HEK293 (cell line): ENCODE results near the gene C1RL.

Source experiments
- CTCF ChIA-PET: fragments of 350-600 bp; formaldehyde crosslinking; extraction: SDS; loops from one replicate; lab custom pipeline; 2021; ENCODE audit warnings: antibody characterized with exemption; lab: Yijun Ruan, JAX
- POLR2A ChIA-PET: fragments of 300-600 bp; formaldehyde crosslinking; extraction: SDS; loops from one replicate; lab custom pipeline; 2020; ENCODE audit warnings: antibody characterized with exemption, inconsistent platforms; lab: Yijun Ruan, JAX
- H3K27ac ChIP-seq: fragments of 200-500 bp; sonication (Bioruptor generic); 2 replicates; pipeline ENCODE4 v1.5.1; 2014; ENCODE audit warnings: low read depth, low read length, control low read depth, inconsistent platforms; ENCODE audit errors: extremely low read depth
- H3K36me3 ChIP-seq, 2 experiments: fragments of 200-500 bp in 1 of 2; sonication (Bioruptor generic) in 1 of 2; 1 replicate in 1 of 2; 2 replicates in 1 of 2; pipeline ENCODE4 v1.5.1; 2014 to 2017; ENCODE audit warnings: inconsistent platforms in 2 of 2, low read length in 2 of 2; ENCODE audit not compliant: control insufficient read depth in 2 of 2, insufficient read depth in 1 of 2
- H3K4me1 ChIP-seq: fragments of 200-500 bp; sonication (Bioruptor generic); 2 replicates; pipeline ENCODE4 v1.5.1; 2014; ENCODE audit warnings: mild to moderate bottlenecking, low read length, inconsistent platforms; ENCODE audit not compliant: control insufficient read depth, insufficient read depth
- H3K4me3 ChIP-seq: 2 replicates; pipeline ENCODE4 v1.5.1; 2011; ENCODE audit warnings: low read depth, mild to moderate bottlenecking, control low read depth, low read length, moderate library complexity
- H3K9me3 ChIP-seq: fragments of 200-500 bp; sonication (Bioruptor generic); 2 replicates; pipeline ENCODE4 v1.5.1; 2014; ENCODE audit warnings: low read depth, low read length, inconsistent platforms; ENCODE audit not compliant: control insufficient read depth, insufficient read depth
- GLI4 ChIP-seq: fragments of 450-650 bp; formaldehyde crosslinking; IDR thresholded peaks from 2 replicates; pipeline ENCODE4 v1.5.1; 2016; ENCODE audit warnings: missing biosample characterization, missing genetic modification characterization
- KLF9 ChIP-seq: fragments of 450-650 bp; formaldehyde crosslinking; IDR thresholded peaks from 2 replicates; pipeline ENCODE4 v1.5.1; 2016; ENCODE audit warnings: missing biosample characterization, missing genetic modification characterization, low read depth
- OSR2 ChIP-seq: fragments of 450-650 bp; formaldehyde crosslinking; IDR thresholded peaks from 2 replicates; pipeline ENCODE4 v1.5.1; 2016; ENCODE audit warnings: missing biosample characterization, missing genetic modification characterization
- PRDM1 ChIP-seq: fragments of 450-650 bp; formaldehyde crosslinking; IDR thresholded peaks from 2 replicates; pipeline ENCODE4; 2016; ENCODE audit warnings: missing biosample characterization, missing genetic modification characterization
- SP2 ChIP-seq: fragments of 450-650 bp; formaldehyde crosslinking; IDR thresholded peaks from 2 replicates; pipeline ENCODE4 v1.5.1; 2016; ENCODE audit warnings: missing biosample characterization, missing genetic modification characterization
- WT1 ChIP-seq: fragments of 450-650 bp; formaldehyde crosslinking; IDR thresholded peaks from 2 replicates; pipeline ENCODE4 v1.5.1; 2016; ENCODE audit warnings: missing biosample characterization, missing genetic modification characterization
- ZBTB1 ChIP-seq: fragments of 450-650 bp; formaldehyde crosslinking; IDR thresholded peaks from 2 replicates; pipeline ENCODE4 v1.5.1; 2016; ENCODE audit warnings: missing biosample characterization, missing genetic modification characterization
- ZBTB8A ChIP-seq: fragments of 450-650 bp; formaldehyde crosslinking; IDR thresholded peaks from 2 replicates; pipeline ENCODE4 v1.5.1; 2016; ENCODE audit warnings: missing biosample characterization, missing genetic modification characterization
- ZEB2 ChIP-seq: fragments of 450-650 bp; formaldehyde crosslinking; IDR thresholded peaks from 2 replicates; pipeline ENCODE4 v1.5.1; 2016; ENCODE audit warnings: missing biosample characterization, missing genetic modification characterization
- ZFHX2 ChIP-seq: fragments of 450-650 bp; formaldehyde crosslinking; conservative IDR thresholded peaks from 2 replicates; pipeline ENCODE4 v1.5.1; 2016; ENCODE audit warnings: missing biosample characterization, missing genetic modification characterization
- ZFP37 ChIP-seq: fragments of 450-650 bp; formaldehyde crosslinking; IDR thresholded peaks from 2 replicates; pipeline ENCODE4 v1.5.1; 2016; ENCODE audit warnings: missing biosample characterization, missing genetic modification characterization
- ZFP69B ChIP-seq: fragments of 450-650 bp; formaldehyde crosslinking; IDR thresholded peaks from 2 replicates; pipeline ENCODE4 v1.5.1; 2016; ENCODE audit warnings: missing biosample characterization, missing genetic modification characterization
- ZNF2 ChIP-seq: fragments of 450-650 bp; formaldehyde crosslinking; IDR thresholded peaks from 2 replicates; pipeline ENCODE4 v1.5.1; 2016; ENCODE audit warnings: missing biosample characterization, missing genetic modification characterization
- ZNF248 ChIP-seq: fragments of 450-650 bp; formaldehyde crosslinking; IDR thresholded peaks from 2 replicates; pipeline ENCODE4 v1.5.1; 2017; ENCODE audit warnings: missing biosample characterization, missing genetic modification characterization
- ZNF292 ChIP-seq: fragments of 450-650 bp; formaldehyde crosslinking; IDR thresholded peaks from 2 replicates; pipeline ENCODE4 v1.5.1; 2016; ENCODE audit warnings: low read depth, missing biosample characterization, missing genetic modification characterization, borderline replicate concordance
- ZNF341 ChIP-seq: fragments of 450-650 bp; formaldehyde crosslinking; IDR thresholded peaks from 2 replicates; pipeline ENCODE4; 2016; ENCODE audit warnings: low read depth, missing biosample characterization, missing genetic modification characterization
- ZNF600 ChIP-seq: fragments of 450-650 bp; formaldehyde crosslinking; IDR thresholded peaks from 2 replicates; pipeline ENCODE4 v1.5.1; 2016; ENCODE audit warnings: missing biosample characterization, missing genetic modification characterization
- ZNF621 ChIP-seq: fragments of 450-650 bp; formaldehyde crosslinking; IDR thresholded peaks from 2 replicates; pipeline ENCODE4 v1.5.1; 2017; ENCODE audit warnings: missing biosample characterization, missing genetic modification characterization
- ZNF747 ChIP-seq: fragments of 450-650 bp; formaldehyde crosslinking; IDR thresholded peaks from 2 replicates; pipeline ENCODE4 v1.5.1; 2016; ENCODE audit warnings: missing biosample characterization, missing genetic modification characterization
- ZNF843 ChIP-seq: fragments of 450-650 bp; formaldehyde crosslinking; IDR thresholded peaks from 2 replicates; pipeline ENCODE4 v1.5.1; 2016; ENCODE audit warnings: missing biosample characterization, missing genetic modification characterization
- ZSCAN16 ChIP-seq: fragments of 450-650 bp; formaldehyde crosslinking; IDR thresholded peaks from 2 replicates; pipeline ENCODE4 v1.5.1; 2016; ENCODE audit warnings: missing biosample characterization, missing genetic modification characterization
- TF ChIP-seq, protein P1 (sequence below): fragments of 450-650 bp; formaldehyde crosslinking; IDR thresholded peaks from 2 replicates; pipeline ENCODE4 v1.5.1; 2017; ENCODE audit warnings: missing biosample characterization, missing genetic modification characterization
- TF ChIP-seq, protein P2 (sequence below): fragments of 450-650 bp; formaldehyde crosslinking; IDR thresholded peaks from 2 replicates; pipeline ENCODE4 v1.5.1; 2016; ENCODE audit warnings: missing biosample characterization, missing genetic modification characterization
- TF ChIP-seq, protein P3 (sequence below): fragments of 450-650 bp; formaldehyde crosslinking; IDR thresholded peaks from 2 replicates; pipeline ENCODE4 v1.5.1; 2016; ENCODE audit warnings: missing biosample characterization, missing genetic modification characterization
- TF ChIP-seq, protein P4 (sequence below): fragments of 450-650 bp; formaldehyde crosslinking; IDR thresholded peaks from 2 replicates; pipeline ENCODE4 v1.5.1; 2017; ENCODE audit warnings: missing biosample characterization, missing genetic modification characterization
- TF ChIP-seq, protein P5 (sequence below): fragments of 450-650 bp; formaldehyde crosslinking; IDR thresholded peaks from 2 replicates; pipeline ENCODE4 v1.5.1; 2016; ENCODE audit warnings: missing biosample characterization, missing genetic modification characterization

The C1RL gene

DNA sequence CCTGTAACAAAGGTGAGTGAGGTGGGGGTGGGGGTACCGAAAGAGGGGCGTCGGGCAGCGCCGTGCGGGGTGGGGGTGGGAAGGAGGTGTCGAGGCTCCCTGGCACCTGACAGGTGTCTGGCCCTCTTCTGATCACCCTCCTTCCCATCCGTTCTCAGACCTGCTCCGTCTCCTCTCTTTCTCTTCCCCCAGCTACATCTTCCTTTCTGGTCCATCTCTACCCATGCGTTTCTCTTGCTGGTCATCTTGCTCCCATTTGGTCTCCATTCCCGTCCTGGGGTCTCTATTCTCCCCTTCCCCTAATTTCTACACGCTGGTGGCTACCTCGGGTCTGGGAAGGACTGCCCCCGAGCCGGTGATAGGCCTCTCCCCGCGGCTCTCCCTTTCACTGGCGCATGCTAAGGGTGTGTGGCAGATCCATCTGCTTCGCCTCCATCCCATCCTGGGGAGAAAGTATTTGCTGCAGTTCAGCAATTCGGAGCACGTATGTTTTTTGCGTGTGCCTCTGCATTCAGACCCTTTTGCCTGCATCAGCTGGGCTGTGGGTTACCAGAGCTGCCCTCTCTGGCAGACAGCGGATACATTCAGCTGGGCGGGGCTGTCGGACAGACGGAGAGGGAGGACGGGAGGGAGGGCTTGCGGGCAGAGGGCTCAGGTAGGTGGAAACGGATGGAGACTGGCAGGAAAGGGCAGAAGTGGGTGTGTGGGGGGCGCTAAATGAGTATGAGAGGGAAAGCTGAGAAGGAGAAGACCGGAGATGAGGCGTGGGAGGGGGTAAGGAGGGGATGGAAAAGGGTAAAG, 21.9 kb upstream of the C1RL start:
- peaks cover 3% of the 10 kb centered on the region; the same call in 1 of the 2 replicates for H3K4me1 ChIP-seq
- CTCF ChIA-PET: interaction anchor here (0.7 to 1.4 kb wide), 3 partner anchors 13 to 181 kb away, joined by 3 to 4 read pairs (median 3); no protein-coding TSS in a partner anchor
- H3K9me3 ChIP-seq: no peaks in the 10 kb centered on the region
- POLR2A ChIA-PET: interaction anchor here (0.9 kb wide), 1 partner anchor 9 kb away, joined by 3 read pairs; no protein-coding TSS in a partner anchor
- H3K27ac ChIP-seq: peak overlapping the region; percentile 41; the same call in 1 of the 2 replicates
- H3K4me3 ChIP-seq: peak overlapping the region; percentile 79
- peaks cover 3 to 32% of the 10 kb centered on the region in 2 experiments; a peak in 2 of 3 replicates for H3K36me3 ChIP-seq
- TF ChIP-seq, protein P1, sequence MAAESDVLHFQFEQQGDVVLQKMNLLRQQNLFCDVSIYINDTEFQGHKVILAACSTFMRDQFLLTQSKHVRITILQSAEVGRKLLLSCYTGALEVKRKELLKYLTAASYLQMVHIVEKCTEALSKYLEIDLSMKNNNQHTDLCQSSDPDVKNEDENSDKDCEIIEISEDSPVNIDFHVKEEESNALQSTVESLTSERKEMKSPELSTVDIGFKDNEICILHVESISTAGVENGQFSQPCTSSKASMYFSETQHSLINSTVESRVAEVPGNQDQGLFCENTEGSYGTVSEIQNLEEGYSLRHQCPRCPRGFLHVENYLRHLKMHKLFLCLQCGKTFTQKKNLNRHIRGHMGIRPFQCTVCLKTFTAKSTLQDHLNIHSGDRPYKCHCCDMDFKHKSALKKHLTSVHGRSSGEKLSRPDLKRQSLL (tag by site-specific recombination): no peak
- no peak for TF ChIP-seq ZNF621 (tag by site-specific recombination)
- TF ChIP-seq ZFHX2 (tag by site-specific recombination): peak; percentile 99
- TF ChIP-seq ZNF292 (tag by site-specific recombination): no peak
- TF ChIP-seq SP2 (tag by site-specific recombination): peak; percentile 77
- peak; percentile 45; the same call in 1 of the 2 replicates for TF ChIP-seq ZNF2 (tag by site-specific recombination)
- TF ChIP-seq ZNF600: peak; percentile 65
- TF ChIP-seq ZFP69B (tag by site-specific recombination): no peak
- TF ChIP-seq ZNF341 (tag by site-specific recombination): peak; percentile 18; the same call in 1 of the 2 replicates
- TF ChIP-seq, protein P2, sequence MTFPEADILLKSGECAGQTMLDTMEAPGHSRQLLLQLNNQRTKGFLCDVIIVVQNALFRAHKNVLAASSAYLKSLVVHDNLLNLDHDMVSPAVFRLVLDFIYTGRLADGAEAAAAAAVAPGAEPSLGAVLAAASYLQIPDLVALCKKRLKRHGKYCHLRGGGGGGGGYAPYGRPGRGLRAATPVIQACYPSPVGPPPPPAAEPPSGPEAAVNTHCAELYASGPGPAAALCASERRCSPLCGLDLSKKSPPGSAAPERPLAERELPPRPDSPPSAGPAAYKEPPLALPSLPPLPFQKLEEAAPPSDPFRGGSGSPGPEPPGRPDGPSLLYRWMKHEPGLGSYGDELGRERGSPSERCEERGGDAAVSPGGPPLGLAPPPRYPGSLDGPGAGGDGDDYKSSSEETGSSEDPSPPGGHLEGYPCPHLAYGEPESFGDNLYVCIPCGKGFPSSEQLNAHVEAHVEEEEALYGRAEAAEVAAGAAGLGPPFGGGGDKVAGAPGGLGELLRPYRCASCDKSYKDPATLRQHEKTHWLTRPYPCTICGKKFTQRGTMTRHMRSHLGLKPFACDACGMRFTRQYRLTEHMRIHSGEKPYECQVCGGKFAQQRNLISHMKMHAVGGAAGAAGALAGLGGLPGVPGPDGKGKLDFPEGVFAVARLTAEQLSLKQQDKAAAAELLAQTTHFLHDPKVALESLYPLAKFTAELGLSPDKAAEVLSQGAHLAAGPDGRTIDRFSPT: peak; percentile 60; the same call in 1 of the 2 replicates
- TF ChIP-seq ZNF843 (tag by site-specific recombination): 0 out of 2 replicates have a peak, but pooled peaks have one; percentile 22
- TF ChIP-seq ZNF747: no peak
- peak; percentile 64 for TF ChIP-seq WT1 (tag by site-specific recombination)
- TF ChIP-seq OSR2 (tag by site-specific recombination): no peak
- peak; percentile 77; the same call in 1 of the 2 replicates for TF ChIP-seq KLF9 (tag by site-specific recombination)
- TF ChIP-seq ZBTB8A: peak; percentile 63
- no peak for TF ChIP-seq ZFP37 (tag by site-specific recombination)
- TF ChIP-seq GLI4: no peak
- TF ChIP-seq ZSCAN16 (tag by site-specific recombination): no peak
- TF ChIP-seq ZEB2 (tag by site-specific recombination): peak; percentile 58; the same call in 1 of the 2 replicates
- TF ChIP-seq, protein P3, sequence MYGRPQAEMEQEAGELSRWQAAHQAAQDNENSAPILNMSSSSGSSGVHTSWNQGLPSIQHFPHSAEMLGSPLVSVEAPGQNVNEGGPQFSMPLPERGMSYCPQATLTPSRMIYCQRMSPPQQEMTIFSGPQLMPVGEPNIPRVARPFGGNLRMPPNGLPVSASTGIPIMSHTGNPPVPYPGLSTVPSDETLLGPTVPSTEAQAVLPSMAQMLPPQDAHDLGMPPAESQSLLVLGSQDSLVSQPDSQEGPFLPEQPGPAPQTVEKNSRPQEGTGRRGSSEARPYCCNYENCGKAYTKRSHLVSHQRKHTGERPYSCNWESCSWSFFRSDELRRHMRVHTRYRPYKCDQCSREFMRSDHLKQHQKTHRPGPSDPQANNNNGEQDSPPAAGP (tag by site-specific recombination): peak; percentile 79
- TF ChIP-seq PRDM1: 0 out of 2 replicates have a peak, but pooled peaks have one; percentile 67
- TF ChIP-seq, protein P4, sequence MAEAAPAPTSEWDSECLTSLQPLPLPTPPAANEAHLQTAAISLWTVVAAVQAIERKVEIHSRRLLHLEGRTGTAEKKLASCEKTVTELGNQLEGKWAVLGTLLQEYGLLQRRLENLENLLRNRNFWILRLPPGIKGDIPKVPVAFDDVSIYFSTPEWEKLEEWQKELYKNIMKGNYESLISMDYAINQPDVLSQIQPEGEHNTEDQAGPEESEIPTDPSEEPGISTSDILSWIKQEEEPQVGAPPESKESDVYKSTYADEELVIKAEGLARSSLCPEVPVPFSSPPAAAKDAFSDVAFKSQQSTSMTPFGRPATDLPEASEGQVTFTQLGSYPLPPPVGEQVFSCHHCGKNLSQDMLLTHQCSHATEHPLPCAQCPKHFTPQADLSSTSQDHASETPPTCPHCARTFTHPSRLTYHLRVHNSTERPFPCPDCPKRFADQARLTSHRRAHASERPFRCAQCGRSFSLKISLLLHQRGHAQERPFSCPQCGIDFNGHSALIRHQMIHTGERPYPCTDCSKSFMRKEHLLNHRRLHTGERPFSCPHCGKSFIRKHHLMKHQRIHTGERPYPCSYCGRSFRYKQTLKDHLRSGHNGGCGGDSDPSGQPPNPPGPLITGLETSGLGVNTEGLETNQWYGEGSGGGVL (tag by site-specific recombination): peak; percentile 97
- TF ChIP-seq ZBTB1 (tag by site-specific recombination): 0 out of 2 replicates have a peak, but pooled peaks have one; percentile 11
- TF ChIP-seq, protein P5, sequence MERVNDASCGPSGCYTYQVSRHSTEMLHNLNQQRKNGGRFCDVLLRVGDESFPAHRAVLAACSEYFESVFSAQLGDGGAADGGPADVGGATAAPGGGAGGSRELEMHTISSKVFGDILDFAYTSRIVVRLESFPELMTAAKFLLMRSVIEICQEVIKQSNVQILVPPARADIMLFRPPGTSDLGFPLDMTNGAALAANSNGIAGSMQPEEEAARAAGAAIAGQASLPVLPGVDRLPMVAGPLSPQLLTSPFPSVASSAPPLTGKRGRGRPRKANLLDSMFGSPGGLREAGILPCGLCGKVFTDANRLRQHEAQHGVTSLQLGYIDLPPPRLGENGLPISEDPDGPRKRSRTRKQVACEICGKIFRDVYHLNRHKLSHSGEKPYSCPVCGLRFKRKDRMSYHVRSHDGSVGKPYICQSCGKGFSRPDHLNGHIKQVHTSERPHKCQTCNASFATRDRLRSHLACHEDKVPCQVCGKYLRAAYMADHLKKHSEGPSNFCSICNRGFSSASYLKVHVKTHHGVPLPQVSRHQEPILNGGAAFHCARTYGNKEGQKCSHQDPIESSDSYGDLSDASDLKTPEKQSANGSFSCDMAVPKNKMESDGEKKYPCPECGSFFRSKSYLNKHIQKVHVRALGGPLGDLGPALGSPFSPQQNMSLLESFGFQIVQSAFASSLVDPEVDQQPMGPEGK (tag by site-specific recombination): peak; percentile 88
- TF ChIP-seq ZNF248: no peak
